Smooth muscle cell (in vitro differentiated cells): Measurements from ENCODE around the gene RFX8. TPM values are rescaled to one million over a fixed set of nuclear protein-coding genes. Genes with fewer than 3 reads are reported as not detected.

Experiments
- DNase-seq: peaks from one replicate; lab custom pipeline; 2025; ENCODE audit not compliant: unreplicated experiment; lab: John Stamatoyannopoulos, UW
- H2AFZ ChIP-seq: fragments of 200-600 bp; sonication (generic); 2 replicates; pipeline ENCODE4 v1.6.0; 2016; ENCODE audit warnings: antibody characterized with exemption, low read depth, mild to moderate bottlenecking
- H3F3A ChIP-seq: fragments of 200-600 bp; sonication (generic); 2 replicates; pipeline ENCODE4 v1.6.0; 2017; ENCODE audit warnings: antibody characterized with exemption, low read depth
- H3K27ac ChIP-seq: fragments of 200-600 bp; sonication (generic); 2 replicates; pipeline ENCODE4 v1.5.1; 2016; ENCODE audit warnings: low read depth, mild to moderate bottlenecking
- H3K27me3 ChIP-seq: fragments of 200-600 bp; sonication (generic); 2 replicates; pipeline ENCODE4 v1.6.1; 2016; ENCODE audit warnings: low read depth, mild to moderate bottlenecking
- H3K36me3 ChIP-seq: fragments of 200-600 bp; sonication (generic); 2 replicates; pipeline ENCODE4 v1.5.1; 2016; ENCODE audit warnings: low read depth
- H3K4me1 ChIP-seq: fragments of 200-600 bp; sonication (generic); 2 replicates; pipeline ENCODE4 v1.5.1; 2016; ENCODE audit warnings: low read depth
- H3K4me2 ChIP-seq: fragments of 200-600 bp; sonication (generic); 2 replicates; pipeline ENCODE4 v1.6.0; 2016; ENCODE audit warnings: mild to moderate bottlenecking
- H3K4me3 ChIP-seq: fragments of 200-600 bp; sonication (generic); 2 replicates; pipeline ENCODE4 v1.5.1; 2016; ENCODE audit warnings: mild to moderate bottlenecking
- H3K79me2 ChIP-seq: fragments of 200-600 bp; sonication (generic); 2 replicates; pipeline ENCODE4 v1.6.0; 2016; ENCODE audit warnings: low read depth, mild to moderate bottlenecking
- H3K9ac ChIP-seq: fragments of 200-600 bp; sonication (generic); 2 replicates; pipeline ENCODE4 v1.6.0; 2016; ENCODE audit warnings: low read depth
- H3K9me3 ChIP-seq: fragments of 200-600 bp; sonication (generic); replicated peaks from 2 replicates; pipeline ENCODE4 v1.5.1; 2016; ENCODE audit warnings: low read depth
- H4K20me1 ChIP-seq: fragments of 200-600 bp; sonication (generic); 2 replicates; pipeline ENCODE4 v1.6.0; 2016; ENCODE audit warnings: low read depth
- WGBS: methylation state at CpG from one replicate; pipeline ENCODE4 v1.1.7; 2016; ENCODE audit warnings: low lambda C conversion rate; 5-methylcytosine and 5-hydroxymethylcytosine counted together
- polyA plus RNA-seq: library from polyadenylated mRNA; unstranded; fragments of >200 nt; fragmentation: Nextera tagmentation; extraction: Ambion mirVana; gene quantifications from 2 replicates; pipeline ENCODE4 v1.2.1, GENCODE V29; 2016
- total RNA-seq: library from RNA; depleted of rRNA; stranded (reverse); fragments of >200 nt; gene quantifications from 2 replicates; pipeline ENCODE4 v1.2.3, GENCODE V29; 2014
- TF ChIP-seq, protein P1 (sequence below): fragments of 200-600 bp; sonication (generic); IDR thresholded peaks from 2 replicates; pipeline ENCODE4 v1.5.1; 2017; ENCODE audit warnings: borderline replicate concordance, mild to moderate bottlenecking, antibody characterized with exemption; ENCODE audit not compliant: insufficient read depth, poor library complexity, severe bottlenecking

RFX8 gene
- total and polyA plus RNA-seq, 2 experiments from 2014 or later: 2.3 to 3.0 TPM

- Histone ChIP-seq H2AFZ (no peak overlapping the region), H3K4me1 (no peaks in the 10 kb centered on the region), H3K9me3 (no peaks in the 10 kb centered on the region), H3K79me2 (no peaks in the 10 kb centered on the region), H3K36me3 (no peaks in the 10 kb centered on the region), H3K4me2 (no peak overlapping the region), H3K4me3 (no peak overlapping the region), H3K27me3 (no peaks in the 10 kb centered on the region), H3K9ac (no peak overlapping the region), H4K20me1 (no peaks in the 10 kb centered on the region), H3F3A (no peaks in the 10 kb centered on the region), H3K27ac (no peak overlapping the region)
- 96% methylated on average over 5 of the region's 5 CpGs for WGBS
- TF ChIP-seq, protein P1, sequence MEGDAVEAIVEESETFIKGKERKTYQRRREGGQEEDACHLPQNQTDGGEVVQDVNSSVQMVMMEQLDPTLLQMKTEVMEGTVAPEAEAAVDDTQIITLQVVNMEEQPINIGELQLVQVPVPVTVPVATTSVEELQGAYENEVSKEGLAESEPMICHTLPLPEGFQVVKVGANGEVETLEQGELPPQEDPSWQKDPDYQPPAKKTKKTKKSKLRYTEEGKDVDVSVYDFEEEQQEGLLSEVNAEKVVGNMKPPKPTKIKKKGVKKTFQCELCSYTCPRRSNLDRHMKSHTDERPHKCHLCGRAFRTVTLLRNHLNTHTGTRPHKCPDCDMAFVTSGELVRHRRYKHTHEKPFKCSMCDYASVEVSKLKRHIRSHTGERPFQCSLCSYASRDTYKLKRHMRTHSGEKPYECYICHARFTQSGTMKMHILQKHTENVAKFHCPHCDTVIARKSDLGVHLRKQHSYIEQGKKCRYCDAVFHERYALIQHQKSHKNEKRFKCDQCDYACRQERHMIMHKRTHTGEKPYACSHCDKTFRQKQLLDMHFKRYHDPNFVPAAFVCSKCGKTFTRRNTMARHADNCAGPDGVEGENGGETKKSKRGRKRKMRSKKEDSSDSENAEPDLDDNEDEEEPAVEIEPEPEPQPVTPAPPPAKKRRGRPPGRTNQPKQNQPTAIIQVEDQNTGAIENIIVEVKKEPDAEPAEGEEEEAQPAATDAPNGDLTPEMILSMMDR: no peak
- no peak for DNase-seq
Observed at GRCh38 chr2:101416609-101417008, 58.3 kb downstream of the RFX8 start.

GRCh38 chr2:101415884-101416283, 59.0 kb downstream of the RFX8 start:
- Histone ChIP-seq H3K27me3 (no peaks in the 10 kb centered on the region), H3F3A (no peaks in the 10 kb centered on the region), H4K20me1 (no peaks in the 10 kb centered on the region), H3K9me3 (no peaks in the 10 kb centered on the region), H3K27ac (no peak overlapping the region), H3K4me1 (no peaks in the 10 kb centered on the region), H3K4me3 (no peak overlapping the region), H3K36me3 (no peaks in the 10 kb centered on the region), H2AFZ (no peak overlapping the region), H3K4me2 (no peak overlapping the region), H3K79me2 (no peaks in the 10 kb centered on the region), H3K9ac (no peak overlapping the region)
- TF ChIP-seq, protein P1: no peak
- DNase-seq: no peak
- 87% methylated on average over 3 of the region's 3 CpGs for WGBS

DNA sequence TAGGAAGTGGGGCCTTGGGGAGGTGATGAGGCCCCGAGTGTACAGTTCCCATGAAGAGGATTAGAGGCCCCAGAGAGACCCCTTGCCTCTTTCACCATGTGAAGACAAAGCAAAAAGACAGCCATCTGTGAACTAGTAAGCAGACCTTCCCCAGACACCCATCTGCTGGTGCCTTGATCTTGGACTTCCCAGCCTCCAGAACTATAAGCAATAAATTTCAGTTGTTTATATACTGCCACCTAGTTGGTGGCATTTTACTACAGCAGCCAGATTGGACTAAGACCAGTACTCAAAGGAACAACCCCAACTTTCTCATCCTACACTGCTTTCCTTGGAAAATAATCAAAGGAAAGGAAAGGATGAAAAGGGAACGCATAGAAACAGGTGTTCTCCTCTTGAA, 59.7 kb downstream of the RFX8 start:
- TF ChIP-seq, protein P1: no peak
- H3K9ac ChIP-seq: no peak overlapping the region
- no peaks in the 10 kb centered on the region for H3K36me3 ChIP-seq
- no peak for DNase-seq
- no peaks in the 10 kb centered on the region for H4K20me1 ChIP-seq
- no peak overlapping the region for H2AFZ ChIP-seq
- H3F3A ChIP-seq: no peaks in the 10 kb centered on the region
- no peak overlapping the region for H3K27ac ChIP-seq
- H3K79me2 ChIP-seq: no peaks in the 10 kb centered on the region
- no peaks in the 10 kb centered on the region for H3K4me1 ChIP-seq
- H3K9me3 ChIP-seq: no peaks in the 10 kb centered on the region
- no peak overlapping the region for H3K4me3 ChIP-seq
- no peaks in the 10 kb centered on the region for H3K27me3 ChIP-seq
- WGBS: 100% methylated on average over 2 of the region's 2 CpGs
- no peak overlapping the region for H3K4me2 ChIP-seq

DNA sequence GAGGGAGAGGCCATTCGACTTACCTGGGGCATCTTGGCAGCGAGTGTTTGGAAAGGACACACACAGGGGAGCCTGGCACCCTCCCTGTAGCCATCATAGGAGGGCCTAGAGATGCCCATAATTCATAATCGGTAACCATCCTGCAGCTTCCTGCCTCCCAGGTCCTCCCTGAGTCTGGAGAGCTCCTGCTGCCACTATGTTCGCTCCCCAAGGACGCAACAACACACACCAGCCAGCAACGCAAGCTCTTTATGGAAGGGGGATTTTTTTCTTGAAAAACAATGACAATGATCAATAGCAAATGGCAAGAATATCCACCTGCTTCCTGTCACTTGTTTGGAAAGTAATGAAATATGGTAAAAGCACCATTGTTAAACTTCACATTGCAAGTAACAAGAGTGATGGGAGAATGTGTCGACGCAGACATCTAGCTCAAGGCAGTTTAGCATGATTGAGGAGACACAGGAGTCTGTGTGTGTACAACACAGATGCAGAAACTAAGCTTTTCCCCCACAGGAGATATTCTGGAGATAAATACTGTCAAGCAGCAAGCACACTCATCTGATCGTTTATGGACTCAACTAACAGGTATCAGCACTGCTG, 62.7 kb downstream of the RFX8 start:
- peak overlapping the region; percentile 68 for H3K9ac ChIP-seq
- peak overlapping the region; percentile 92 for H3K27ac ChIP-seq
- H3K4me1 ChIP-seq: no peaks in the 10 kb centered on the region
- TF ChIP-seq, protein P1: no peak
- H2AFZ ChIP-seq: no peak overlapping the region
- no peaks in the 10 kb centered on the region for H3F3A ChIP-seq
- no peaks in the 10 kb centered on the region for H3K9me3 ChIP-seq
- H4K20me1 ChIP-seq: no peaks in the 10 kb centered on the region
- no peaks in the 10 kb centered on the region for H3K79me2 ChIP-seq
- WGBS: 88% methylated on average over 9 of the region's 9 CpGs
- H3K27me3 ChIP-seq: no peaks in the 10 kb centered on the region
- no peak overlapping the region for H3K4me3 ChIP-seq
- DNase-seq: no peak
- H3K36me3 ChIP-seq: no peaks in the 10 kb centered on the region
- no peak overlapping the region for H3K4me2 ChIP-seq
